Cortex of kidney (tissue), 1 donor: ENCODE data around the gene PDZD4.

Source experiments
- DNase-seq: peaks from one replicate; lab custom pipeline; 2025; lab: John Stamatoyannopoulos, UW

Gene PDZD4

GRCh38 chrX:153770601-153771414, 59.5 kb downstream of the PDZD4 start:
- no peak for DNase-seq

GRCh38 chrX:153769865-153770600, 60.3 kb downstream of the PDZD4 start:
- DNase-seq, result no peak

GRCh38 chrX:153769158-153769864, 61.0 kb downstream of the PDZD4 start:
- DNase-seq, result no peak

- DNase-seq, result no peak
These were observed 61.8 kb downstream of the PDZD4 start for GRCh38 chrX:153768311-153769157.

GRCh38 chrX:153767674-153768055, 62.7 kb downstream of the PDZD4 start:
- DNase-seq, result no peak

- DNase-seq, result no peak
These were observed 63.3 kb downstream of the PDZD4 start for GRCh38 chrX:153766871-153767673.

GRCh38 chrX:153766098-153766817, 64.1 kb downstream of the PDZD4 start:
- no peak for DNase-seq

GRCh38 chrX:153765138-153766079, 64.9 kb downstream of the PDZD4 start:
- no peak for DNase-seq

- no peak for DNase-seq
These were observed 65.6 kb downstream of the PDZD4 start for GRCh38 chrX:153764786-153765137.

- DNase-seq, result no peak
These were observed 66.2 kb downstream of the PDZD4 start, which contains the start of gene PLXNB3 for GRCh38 chrX:153763989-153764755. Gene PLXNB3 (plus strand): TSS chrX:153764249. CDS start chrX:153765536, 1,287 bp downstream.

GRCh38 chrX:153763298-153763932, 66.9 kb downstream of the PDZD4 start:
- no peak for DNase-seq

- DNase-seq, result no peak
These were observed 67.6 kb downstream of the PDZD4 start for GRCh38 chrX:153762626-153763173.

GRCh38 chrX:153761863-153762262, 68.5 kb downstream of the PDZD4 start:
- no peak for DNase-seq

GRCh38 chrX:153755136-153755535, 75.2 kb downstream of the PDZD4 start:
- DNase-seq, result no peak
